ENCODE measurements around the gene ETFBKMT.

DNA sequence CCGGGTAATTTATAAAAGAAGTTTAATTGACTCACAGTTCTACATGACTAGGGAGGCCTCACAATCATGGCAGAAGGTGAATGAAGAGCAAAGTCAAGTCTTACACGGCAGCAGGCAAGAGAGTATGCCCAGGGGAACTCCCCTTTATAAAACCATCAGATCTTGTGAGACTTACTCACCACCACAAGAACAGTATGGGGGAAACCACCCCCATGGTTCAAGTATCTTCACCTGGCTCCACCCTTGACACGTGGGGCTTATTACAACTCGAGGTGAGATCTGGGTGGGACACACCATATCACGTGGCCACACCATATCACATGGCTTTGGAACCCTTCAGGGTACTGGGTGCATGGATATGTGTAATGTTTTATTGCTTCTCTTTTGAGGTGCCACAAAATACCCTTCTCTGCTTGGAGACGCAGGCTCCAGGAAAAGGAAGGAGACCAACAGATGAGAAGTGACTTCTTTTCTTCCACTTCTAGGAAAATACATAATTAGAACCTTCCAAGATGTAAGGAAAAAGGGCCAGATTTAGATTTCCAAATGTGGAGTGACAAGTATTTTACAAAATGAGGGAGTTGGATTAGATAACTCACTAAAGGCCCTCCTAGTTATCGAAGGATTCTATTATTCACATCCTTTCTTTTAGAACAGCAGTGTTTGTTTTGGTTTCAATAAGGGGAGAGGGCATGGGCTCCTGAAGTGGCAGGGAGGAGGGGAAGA lies 33.1 kb upstream of the ETFBKMT start:
- TF ChIP-seq, protein P1, sequence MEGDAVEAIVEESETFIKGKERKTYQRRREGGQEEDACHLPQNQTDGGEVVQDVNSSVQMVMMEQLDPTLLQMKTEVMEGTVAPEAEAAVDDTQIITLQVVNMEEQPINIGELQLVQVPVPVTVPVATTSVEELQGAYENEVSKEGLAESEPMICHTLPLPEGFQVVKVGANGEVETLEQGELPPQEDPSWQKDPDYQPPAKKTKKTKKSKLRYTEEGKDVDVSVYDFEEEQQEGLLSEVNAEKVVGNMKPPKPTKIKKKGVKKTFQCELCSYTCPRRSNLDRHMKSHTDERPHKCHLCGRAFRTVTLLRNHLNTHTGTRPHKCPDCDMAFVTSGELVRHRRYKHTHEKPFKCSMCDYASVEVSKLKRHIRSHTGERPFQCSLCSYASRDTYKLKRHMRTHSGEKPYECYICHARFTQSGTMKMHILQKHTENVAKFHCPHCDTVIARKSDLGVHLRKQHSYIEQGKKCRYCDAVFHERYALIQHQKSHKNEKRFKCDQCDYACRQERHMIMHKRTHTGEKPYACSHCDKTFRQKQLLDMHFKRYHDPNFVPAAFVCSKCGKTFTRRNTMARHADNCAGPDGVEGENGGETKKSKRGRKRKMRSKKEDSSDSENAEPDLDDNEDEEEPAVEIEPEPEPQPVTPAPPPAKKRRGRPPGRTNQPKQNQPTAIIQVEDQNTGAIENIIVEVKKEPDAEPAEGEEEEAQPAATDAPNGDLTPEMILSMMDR (conservative IDR thresholded peaks at IDR 0.05), result no peak
- no peak for TF ChIP-seq EZH2 (IDR thresholded peaks at IDR 0.05; ENCODE audit: low read depth)
